Dermis microvascular lymphatic vessel endothelial cell (primary cell): ENCODE results near the gene ADAM22. TPM values are rescaled to one million over a fixed set of nuclear protein-coding genes. Genes with fewer than 3 reads are reported as not detected.

Experiments used
- DNase-seq, 2 donors: peaks; one replicate each; pipeline versions ENCODE4 v3.0.0 to v3.0.0-alpha.2; 2010; ENCODE audit warnings: low read depth in 2 of 2
- total RNA-seq: library from RNA; depleted of rRNA; stranded (reverse); fragments of >200 nt; gene quantifications from 2 replicates; pipeline ENCODE4 v1.2.1, GENCODE V29; 2014

ADAM22 gene
- total RNA-seq, 1 donor from 2014 or later: 0.26 TPM

DNA sequence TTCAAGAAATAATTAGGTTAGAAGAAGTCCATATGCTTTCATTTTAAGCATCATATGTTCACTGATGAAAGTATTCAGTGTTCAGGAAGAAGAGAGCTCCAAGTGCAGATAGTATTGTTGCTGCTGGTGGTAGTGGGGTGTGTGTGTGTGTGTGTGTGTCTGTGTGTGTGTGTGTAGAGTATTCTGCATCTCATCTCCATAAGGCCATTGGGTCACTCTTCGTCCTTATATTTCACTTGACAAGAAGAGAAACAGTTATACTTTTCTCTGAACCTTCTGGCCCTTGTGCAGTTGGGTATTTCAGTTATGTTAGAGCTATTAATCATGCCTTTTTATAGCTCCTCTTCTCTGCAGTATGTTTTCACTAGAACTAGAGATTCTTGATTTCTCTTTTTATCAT, 26.2 kb downstream of the ADAM22 start:
- DNase-seq: no peak

GRCh38 chr7:87961754-87962153, 27.7 kb downstream of the ADAM22 start:
- no peak for DNase-seq

DNA sequence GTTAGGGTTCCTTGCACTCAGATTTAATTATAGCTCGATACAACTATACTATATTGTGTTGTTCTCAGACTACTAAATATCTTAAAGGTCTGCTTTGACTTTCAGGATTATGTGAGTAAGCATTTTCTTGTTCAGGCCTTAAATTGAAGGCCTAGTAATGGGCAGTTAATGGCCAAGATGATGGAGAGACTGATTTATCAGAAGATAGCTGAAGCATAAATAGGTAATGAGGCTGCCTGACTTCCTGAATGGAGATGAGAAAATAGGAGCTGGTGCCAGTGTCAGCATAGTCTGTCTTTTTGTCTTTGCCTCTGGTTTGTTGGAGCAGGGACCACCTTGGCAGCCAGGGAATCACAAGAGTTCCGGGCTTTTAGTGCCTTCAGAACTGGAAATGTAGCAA, 32.2 kb downstream of the ADAM22 start:
- no peak for DNase-seq

GRCh38 chr7:87968021-87968420, 34.0 kb downstream of the ADAM22 start:
- no peak for DNase-seq

DNA sequence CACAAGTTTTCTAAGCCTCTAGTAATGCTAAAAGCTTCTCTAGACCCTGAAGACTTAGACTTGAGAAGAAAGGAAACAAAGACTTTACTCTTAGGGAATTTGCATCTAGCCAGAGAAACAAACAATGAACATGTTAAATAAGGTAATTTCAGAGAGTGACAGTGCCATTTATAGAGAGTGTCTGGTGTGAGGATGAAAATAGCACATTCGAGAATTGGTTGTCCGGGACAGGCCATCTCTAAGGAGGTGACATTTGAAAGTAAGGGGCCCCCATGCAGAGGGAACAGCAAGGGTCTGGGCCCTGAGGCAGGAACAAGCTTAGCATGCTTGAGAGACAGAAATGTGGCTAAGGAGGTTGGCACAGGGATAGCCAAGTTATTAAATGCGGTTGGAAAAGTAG, 48.1 kb downstream of the ADAM22 start:
- DNase-seq: no peak

- no peak for DNase-seq
Measured at GRCh38 chr7:87984088-87984487, 50.0 kb downstream of the ADAM22 start.

- DNase-seq: no peak
Measured at GRCh38 chr7:87993269-87993668, 59.2 kb downstream of the ADAM22 start.

- no peak for DNase-seq
Measured at GRCh38 chr7:87999261-87999660, 65.2 kb downstream of the ADAM22 start.

GRCh38 chr7:88001744-88002530, 67.9 kb downstream of the ADAM22 start:
- DNase-seq: no peak

GRCh38 chr7:88002617-88003016, 68.6 kb downstream of the ADAM22 start:
- DNase-seq: no peak

DNA sequence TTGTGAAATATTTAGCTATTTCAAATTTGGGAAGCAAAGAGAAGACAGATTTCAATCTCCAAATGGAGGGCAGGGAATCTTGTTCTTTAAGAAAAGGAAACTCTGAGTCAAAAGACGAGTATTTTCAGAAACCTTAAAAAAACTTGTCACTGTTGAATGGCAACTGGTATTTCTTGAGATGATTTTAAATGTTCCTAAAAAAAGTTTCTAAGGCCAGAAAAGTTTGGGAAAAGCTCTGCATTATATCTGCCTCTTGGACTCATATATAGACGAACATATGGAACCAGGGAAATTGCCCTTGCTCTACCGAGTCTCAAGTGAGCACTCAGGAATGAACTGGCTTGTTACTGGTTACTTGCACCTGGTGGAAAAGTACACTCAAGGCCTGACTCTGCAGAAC, 69.5 kb downstream of the ADAM22 start:
- DNase-seq: no peak

DNA sequence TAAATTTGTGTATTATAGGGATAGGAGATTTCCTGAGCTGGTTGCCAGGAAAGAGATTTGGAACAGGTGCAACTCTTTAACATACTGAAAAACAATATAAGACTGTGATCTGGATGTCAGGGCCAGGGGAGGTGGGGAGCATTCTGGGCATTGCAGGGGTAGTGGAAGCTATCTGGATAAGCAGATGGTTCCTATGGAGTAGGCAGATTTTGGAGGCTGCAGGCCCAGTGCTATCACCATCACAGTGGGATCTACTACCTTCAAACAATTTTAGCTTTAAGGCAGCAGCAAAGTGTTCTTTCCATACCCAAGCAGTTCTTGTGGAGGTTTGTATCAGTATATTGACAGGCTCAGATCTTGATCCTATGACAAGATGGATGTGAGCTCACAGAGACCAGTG, 71.1 kb downstream of the ADAM22 start:
- DNase-seq: no peak

DNA sequence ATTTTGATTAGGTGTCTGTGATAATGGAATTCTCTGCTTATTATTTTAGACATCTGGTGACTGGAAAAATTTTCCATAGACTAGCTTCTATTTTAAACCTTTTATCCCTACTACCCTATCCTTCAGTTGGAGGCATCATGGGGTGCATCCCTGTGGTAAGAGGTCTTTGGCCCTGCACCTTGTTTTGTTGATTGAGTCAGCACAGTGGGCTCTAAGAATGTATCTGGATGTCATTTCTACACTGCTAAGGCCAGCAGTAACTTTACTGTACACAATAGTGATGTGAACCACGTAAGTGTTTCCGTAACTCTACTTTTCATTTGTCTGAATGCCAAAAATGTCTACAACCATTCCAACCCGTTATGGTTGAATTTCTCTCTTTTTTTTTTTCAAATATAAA, 75.6 kb downstream of the ADAM22 start:
- no peak for DNase-seq

DNA sequence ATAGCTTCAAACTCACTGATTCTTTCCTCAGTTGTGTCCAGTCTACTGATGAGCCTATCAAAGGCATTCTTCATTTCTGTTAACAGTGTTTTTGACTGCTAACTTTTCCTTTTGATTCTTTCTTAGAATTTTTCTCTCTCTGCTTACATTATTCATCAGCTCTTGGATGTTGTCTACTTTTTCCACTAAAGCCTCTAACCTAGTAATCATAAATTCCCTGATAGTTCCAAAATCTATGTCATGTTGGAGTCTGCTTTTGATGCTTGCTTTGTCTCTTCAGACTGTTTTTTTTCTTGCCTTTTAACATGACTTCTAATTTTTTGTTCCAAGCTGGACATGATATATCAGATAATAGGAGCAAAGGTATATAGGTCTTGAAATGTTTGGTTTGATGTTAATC, 78.0 kb downstream of the ADAM22 start:
- no peak for DNase-seq

GRCh38 chr7:88013981-88014380, 79.9 kb downstream of the ADAM22 start:
- DNase-seq: no peak

- DNase-seq: no peak
Measured at GRCh38 chr7:88014581-88014980, 80.5 kb downstream of the ADAM22 start.

DNA sequence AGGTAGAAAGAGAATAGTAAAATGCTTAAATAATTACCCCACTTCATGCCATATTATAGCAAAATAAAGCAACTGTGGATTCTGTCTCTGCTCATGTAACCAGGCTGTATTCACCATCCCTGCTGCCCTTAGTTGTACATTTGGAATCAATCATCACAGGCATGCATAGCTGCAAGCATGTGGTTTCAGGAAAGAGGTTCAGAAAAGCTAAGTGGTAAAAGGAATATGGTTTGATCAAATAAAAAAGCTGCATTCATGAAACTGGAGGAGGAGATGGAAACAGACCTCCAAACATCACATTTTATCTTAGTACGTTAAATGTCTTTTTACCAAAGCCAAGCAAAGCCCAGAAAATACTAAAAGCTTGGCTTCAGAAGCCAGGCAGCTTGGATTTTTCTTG, 81.3 kb downstream of the ADAM22 start:
- DNase-seq: no peak

- no peak for DNase-seq
Measured at GRCh38 chr7:88018501-88018900, 84.5 kb downstream of the ADAM22 start.

GRCh38 chr7:88020953-88021665, 87.1 kb downstream of the ADAM22 start:
- peak in 1 of 2 donors; percentile 45 for DNase-seq

DNA sequence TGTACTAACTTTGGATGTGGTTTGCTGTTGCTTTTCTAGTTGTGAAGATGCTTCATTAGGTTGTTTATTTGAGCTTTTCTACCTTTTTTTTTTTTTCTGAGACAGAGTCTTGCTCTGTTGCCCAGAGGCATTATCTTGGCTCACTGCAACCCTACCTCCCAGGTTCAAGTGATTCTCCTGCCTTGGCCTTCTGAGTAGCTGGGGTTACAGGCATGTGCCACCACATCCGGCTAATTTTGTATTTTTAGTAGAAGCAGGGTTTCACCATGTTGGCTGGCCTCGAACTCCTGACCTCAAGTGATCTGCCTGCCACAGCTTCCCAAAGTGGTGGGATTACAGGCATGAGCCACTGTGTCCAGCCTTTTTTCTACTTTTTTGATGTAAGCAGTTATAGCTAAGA, 93.7 kb downstream of the ADAM22 start:
- no peak for DNase-seq

- no peak for DNase-seq
Measured at GRCh38 chr7:88034083-88034695, 100.1 kb downstream of the ADAM22 start.

DNA sequence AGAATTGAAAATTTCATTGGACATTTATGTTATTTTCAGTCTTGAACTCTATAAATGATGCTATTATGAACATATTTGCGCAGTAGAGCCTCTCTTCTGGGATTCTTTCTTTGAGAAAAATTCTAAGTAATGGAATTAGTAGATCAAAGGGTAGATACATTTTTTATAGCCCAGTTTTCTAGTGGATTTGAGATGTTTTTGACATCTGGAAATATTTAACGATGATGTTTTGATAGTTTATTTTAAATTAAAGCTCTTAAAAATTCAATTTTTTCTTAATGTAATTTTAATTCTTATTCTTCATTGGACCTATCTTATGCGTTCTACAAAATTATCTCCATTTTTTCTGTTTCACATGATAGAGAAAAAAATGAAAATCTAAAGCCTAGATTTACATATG, 103.0 kb downstream of the ADAM22 start:
- no peak for DNase-seq

- DNase-seq: no peak
Measured at GRCh38 chr7:88040694-88041093, 106.6 kb downstream of the ADAM22 start.
